Activated CD4-positive, alpha-beta T cell treated with anti-CD3 and anti-CD28 coated beads for 48 hours (primary cell): ENCODE measurements around the gene SNX27.
"Not testable (repeated sequence)": the region's sequence is repeated elsewhere in the genome, so short reads cannot be mapped to it uniquely, and the experiment has no call there.

Experiments used
- DNase-seq: peaks from one replicate; pipeline ENCODE4 v3.0.0-alpha.2; 2020

Gene SNX27

DNA sequence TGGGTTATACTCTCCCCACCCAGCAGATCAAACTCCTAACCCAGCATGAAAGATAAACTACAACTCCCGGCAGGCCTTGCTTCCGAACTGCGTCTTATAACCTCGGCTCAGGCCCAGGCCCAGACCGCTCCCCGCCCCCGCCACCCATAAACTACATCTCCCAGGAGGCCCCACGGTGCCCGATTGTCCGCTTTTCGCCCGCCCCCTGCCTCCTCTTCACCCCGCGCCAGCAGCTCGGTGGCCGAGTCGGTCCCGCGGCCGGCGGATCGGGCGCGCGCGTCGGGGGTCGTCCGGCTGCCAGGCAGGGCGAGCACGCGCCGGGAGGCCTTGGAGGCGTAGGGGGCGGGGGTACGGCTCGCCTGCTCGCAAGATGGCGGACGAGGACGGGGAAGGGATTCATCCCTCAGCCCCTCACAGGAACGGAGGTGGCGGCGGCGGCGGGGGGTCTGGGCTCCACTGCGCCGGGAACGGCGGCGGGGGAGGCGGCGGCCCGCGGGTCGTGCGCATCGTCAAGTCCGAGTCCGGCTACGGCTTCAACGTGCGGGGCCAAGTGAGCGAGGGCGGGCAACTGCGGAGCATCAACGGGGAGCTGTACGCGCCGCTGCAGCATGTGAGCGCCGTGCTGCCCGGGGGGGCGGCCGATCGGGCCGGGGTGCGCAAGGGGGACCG lies at the start of gene SNX27:
SNX27 (plus strand) TSS at position 219 of the 669 bp plus-strand sequence; CDS start at position 371, 152 bp downstream.
- DNase-seq = peak; percentile 90

DNA sequence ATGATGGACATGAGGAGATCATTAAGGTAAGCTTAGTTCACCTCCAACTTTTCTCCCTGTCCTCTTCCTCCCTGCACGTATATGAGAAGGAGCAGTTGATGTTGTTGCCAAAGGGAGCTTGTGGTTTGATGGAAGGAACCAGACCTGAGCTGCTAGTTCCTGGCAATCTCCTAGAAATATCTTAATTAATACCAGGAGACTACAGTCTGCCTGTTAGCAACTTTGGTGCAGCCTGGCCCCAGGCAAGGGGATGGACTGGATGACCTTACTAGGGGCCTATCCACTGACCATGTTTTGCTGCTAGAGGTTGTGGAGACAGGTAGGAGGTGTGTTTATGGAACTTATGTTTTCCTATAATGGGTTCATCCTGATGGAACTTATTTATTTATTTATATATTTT lies 49.2 kb upstream of the SNX27 start:
- no peak for DNase-seq

DNA sequence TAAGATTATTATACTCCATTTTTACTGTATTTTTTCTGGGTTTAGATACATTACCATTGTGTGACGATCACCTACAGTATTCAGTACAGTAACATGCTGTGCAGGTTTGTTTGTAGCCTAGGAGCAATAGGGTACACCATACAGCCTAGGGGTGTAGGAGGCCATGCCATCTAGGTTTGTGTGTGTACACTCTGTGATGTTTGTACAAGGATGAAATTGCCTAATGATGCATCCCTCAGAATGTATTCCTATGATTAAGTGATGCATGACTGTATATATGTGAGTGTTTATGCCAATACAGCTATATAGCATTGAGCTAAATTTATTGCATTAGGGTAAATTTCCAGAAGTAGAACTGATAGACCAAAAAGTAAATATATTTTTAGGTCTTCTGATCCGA lies 48.5 kb upstream of the SNX27 start:
- no peak for DNase-seq

DNA sequence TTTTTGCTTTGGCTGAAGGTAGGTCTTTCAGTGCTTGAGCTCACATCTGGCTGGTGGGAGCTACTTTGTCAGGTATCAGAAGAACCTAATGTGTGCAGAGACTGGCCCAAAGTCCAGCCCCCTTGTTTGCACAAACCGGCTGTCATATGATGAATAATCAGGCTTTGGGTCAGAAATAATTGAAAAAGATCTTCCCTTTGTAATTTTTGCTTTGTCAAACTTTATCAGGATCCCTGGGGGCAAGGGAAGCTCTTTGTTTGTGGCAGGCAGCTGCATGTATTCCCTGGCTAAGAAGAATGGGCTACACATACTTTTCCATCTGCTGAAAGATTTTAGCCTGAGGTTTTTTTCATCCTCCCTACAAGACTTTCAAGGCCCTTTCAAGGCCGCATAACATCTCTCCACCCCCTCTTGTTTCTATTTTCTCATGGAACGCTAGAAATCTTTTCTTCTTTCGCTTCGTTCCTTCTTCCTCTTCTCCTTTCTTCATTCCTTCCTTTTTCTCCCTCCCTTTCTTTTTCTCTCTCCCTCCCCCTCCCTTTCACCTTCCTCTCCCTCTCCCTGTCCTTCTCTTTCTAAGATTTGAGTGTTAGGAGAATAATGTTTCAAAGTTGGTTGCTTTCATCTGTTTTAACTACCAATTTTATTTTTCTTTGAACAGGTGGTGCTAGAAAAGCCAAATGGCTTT lies 46.2 kb upstream of the SNX27 start:
- DNase-seq = no peak

DNA sequence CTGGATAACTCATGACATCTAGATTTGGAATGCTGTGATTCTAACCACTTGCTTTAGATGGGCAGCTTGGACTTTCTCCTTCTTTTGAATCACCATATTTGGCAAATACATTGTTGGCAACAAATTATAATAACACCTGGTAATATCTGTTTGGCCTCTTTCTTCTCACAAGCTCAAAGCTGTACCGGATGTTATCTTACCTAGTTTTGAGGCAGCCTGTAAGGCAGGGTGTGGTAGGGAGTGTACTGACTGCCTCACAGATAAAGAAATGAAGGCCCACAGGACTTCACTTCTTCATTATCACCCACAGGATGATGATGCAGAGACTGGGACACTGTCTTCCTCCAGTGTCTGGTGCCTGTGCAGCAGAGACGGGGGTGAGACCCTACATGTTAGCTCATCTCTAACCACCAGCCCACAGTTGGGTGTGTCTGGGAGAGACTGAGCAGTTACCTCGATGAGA lies 43.2 kb upstream of the SNX27 start:
- DNase-seq = peak; percentile 11

DNA sequence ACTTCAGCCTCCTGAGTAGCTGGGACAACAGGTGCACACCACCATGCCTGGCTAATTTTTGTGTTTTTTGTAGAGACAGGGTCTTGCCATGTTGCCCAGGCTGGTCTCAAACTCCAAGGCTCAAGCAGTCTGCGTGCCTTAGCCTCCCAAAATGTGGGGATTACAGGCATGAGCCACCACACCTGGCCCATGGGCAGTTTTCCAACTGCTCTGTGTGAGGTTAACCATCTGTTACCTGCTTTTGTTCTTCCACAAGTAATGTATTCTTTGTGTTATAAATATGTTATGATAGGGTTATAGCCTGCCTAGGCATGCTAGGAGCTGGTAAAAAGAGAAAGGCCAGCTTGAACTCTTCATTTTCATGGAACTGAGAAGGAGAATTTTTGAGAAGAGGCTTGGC lies 41.0 kb upstream of the SNX27 start:
- no peak for DNase-seq

DNA sequence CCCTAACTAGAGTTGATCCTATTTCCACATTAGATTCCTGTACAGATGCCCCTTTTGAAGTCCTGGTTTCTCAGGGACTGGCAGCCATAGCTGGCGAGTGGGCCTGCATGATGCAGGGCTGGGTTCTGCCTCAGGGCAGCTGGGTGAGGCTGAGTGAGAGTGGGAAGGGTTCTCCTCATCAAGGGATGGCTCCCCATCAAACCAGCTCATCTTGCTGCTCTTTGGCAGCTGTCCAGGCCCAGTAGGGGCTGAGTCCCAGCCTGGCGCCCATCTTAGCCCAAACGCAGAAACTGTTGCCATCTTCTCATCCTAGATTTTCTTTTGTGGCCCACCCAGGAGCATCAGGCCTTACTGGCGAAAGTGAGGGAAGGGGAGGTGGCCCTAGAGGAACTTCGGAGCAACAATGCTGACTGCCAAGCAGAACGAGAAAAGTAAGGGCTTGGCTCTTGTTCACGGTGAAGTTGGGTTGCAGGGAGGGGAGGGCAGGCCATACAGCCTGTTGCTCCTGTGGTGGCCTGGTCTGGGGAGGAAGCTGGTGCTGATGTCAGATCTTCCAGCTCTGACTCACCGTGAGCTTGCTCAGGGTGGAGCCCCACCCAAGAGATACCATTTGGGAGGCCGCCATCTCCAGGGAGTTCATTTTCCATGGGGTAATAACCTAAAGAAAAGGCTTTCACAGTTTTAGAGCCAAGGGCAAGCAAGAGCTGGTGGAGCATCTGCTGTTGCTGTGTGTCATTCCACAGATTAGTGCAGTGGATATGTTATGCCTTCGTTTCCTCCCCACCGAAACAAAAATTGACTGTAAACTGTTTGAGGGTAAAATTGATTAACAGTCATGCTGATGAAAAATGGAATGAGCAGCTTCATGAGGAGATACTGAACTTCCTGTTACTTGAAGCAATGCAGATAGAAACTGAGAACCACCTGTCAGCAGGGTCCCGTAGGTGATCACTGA lies 37.0 kb upstream of the SNX27 start:
- DNase-seq = peak; percentile 44

DNA sequence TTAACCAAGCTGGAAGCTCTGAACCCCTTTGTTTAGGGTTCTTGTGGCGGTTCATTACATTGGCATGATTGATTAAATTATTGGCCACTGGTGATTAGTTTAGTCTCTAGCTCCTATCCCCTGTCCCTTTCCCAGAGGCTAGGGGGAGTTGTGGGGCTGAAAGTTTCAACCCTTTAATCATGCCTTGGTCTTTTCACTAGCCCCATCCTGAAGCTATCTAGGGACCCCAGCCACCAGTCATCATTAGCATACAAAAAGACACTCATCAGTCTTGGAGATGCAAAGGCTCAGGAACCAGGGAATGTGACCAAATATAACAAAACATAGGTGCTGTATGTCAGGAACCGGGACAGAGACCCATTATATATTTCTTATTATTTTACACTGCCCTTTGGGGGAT lies 34.7 kb upstream of the SNX27 start:
- no peak for DNase-seq

DNA sequence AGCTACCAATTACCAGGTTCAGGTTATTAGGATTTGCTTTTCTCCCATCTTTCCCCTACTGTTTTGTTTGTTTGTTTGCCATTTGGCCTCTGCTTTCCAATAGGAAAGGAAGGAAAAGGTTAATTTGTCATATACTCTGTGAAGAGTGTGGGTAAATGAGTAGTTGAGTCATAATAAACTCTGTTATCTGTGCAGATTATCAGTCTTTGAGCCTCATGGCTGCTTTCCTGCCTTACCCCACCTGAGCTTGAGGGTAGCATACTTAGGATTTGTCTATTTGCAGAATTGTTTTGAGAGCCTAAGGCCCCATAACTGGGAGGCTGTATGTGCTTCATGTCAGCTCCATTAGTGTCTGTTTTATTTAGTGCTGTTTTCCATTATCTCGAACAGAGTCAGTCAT lies 32.9 kb upstream of the SNX27 start:
- no peak for DNase-seq

DNA sequence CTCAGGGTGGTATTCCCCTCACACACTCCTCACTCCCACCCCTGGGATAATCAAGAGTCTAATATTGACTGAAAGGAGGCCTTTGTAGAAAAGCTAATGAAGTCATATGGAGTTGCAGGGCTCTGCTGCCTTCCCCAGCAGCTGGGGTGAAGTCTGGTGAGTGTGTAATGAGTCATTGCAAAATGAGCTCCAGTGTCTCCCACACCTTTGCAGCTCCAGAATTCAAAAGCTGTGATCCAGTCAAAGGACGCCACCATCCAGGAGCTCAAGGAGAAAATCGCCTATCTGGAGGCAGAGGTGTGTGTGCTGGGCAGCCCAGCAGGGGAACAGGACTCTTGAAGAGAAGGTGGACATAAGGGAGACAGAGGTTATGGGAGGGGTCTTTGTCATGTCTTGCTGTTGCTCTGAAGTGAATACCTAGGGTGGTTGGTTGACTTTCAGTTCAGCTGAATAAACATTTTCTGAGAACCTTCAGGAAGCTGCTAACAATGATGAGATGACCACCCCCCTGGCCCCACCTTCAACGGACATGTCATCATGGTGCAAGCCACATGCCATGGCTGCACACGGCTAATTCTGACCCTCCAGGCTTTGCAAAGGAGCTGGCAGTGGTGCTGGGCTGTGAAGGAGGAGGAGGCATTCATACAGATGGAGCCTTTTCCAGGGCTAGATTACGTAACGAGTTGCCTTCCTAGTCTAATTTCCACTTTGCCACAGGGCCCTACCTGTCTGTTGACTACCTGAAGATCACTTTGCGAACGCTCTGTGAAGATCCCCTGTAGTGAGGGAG lies 32.2 kb upstream of the SNX27 start:
- peak; percentile 11 for DNase-seq

DNA sequence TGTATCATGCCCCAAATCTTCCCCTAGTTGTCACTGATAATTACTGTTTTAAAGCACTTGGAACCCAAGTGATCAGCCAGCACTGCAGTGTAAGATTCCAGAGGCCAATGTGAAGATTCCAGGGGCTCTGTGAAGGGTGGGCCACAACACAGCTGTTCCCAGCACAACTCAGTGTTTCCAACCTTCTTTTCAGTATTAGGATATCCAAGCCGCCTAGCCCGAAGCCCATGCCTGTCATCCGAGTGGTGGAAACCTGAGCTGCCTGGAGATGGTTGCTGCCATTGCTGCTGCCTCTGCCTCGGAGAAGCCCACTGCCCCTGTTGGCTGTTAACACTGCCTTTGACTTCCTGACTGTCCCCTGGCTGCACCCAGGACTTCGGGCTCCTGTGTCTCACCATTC lies 30.4 kb upstream of the SNX27 start:
- no peak for DNase-seq

DNA sequence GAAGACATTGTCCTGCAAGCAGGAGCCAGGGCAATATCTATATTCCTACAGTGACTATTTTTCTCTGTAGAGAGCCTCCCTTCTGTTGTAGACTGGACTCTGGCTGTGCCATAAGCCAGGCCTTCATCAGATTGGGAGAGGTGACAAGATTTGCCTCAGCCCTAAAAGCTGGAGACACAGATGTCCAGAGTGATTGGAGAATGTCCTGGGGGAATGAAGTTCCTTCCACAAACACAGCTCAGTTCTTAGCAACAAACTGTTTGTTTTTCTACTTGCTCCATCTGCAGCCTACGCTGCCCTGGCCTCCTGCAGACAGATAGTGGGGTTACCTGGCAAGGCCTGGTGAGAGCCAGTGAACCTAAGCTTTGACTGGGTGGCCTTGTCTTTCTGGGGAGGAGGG lies 29.9 kb upstream of the SNX27 start:
- no peak for DNase-seq

DNA sequence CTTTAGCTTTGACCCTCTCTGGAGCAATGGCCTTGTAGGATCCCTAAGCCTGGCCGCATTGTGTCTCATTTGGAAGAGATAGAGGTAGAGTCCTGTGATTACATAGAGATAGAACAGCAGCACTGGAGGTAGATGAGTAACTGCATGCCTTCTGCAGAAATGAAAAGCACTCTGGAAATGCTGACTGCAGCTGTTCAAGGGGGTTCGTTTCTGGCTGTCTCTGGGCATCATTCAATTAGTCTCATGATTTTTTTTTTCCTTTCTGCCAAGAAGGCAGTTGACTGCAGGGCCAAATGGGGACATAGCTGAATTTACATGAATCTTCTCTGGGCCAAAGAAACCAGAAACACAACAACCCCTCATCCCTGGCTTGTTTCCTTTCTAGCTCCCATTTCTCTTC lies 28.1 kb upstream of the SNX27 start:
- DNase-seq = no peak

DNA sequence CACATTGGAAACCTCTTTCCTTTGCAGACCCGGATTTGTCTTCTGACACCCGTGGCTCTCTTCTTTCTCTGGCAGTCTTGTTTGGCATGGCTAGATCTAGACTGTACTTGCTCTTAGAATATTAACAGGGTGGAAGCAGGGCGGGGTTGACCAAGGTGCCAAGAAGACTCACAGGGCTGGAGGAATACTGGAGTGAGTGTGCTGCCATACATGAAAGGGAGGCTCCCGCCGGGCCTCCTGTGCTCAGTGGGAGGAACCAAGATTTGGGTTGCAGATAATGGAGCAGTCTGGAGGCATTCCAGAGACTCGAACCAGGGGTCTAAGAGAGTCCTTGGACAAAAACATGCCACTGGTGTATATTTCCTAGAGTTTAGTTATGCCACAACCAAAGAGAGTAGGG lies 27.6 kb upstream of the SNX27 start:
- no peak for DNase-seq

DNA sequence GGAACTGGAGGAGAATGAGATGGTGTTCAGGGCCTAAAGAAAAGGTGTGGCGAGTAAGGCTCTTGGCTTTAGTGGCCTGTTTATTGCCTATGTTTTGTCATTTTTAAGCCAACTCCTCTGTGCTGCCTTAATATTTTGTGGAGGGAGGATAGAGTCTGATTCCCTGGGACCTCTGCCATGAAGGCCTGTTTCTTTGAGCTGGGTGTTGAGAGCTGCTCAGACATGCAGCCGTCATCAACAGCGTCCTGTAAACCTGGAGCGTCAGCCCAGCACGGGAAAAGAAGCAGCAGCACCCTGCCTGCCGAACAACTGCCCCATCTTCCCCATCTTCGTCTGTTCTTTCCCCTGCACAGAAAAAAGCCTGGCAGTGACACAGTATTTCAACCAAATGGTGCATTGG lies 27.1 kb upstream of the SNX27 start:
- DNase-seq = no peak

DNA sequence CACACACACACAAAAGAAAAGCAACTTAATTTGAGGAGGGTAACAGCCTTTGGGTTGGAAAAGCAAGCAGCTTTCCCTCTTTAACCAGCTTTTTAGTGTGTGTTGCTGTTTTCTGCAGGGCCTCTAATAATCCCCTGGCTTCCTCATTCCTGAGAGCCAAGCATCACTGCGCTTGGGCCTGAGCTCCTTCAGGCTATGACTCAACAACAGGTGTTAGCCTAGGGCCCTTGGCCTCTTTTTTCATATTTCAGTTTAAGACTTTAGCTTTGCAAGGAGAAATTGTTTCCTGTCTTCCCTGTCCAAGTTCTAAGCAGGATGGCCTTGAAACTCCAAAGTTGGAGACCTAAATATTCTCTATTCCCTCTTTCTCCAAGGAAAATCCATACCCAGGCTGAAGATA lies 26.2 kb upstream of the SNX27 start:
- DNase-seq = no peak

DNA sequence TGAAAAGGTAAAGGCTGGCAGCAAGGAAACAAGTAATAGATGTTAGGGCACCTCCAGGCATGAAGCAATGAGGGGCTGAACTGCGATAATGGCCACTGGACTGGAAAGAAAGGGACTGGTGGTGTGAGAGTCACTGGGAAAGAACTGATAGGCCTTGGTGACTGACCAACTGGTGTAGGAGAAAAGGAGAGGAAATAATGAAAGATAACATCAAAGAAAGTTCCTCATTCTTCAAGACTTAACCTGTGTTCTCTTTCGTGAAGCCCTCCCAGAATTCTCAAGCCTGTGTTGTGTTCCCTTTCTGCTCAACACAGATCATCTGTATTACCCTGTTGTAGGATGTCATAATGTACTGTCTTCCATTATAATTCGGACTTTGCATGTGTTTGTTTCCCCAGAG lies 20.9 kb upstream of the SNX27 start:
- no peak for DNase-seq

DNA sequence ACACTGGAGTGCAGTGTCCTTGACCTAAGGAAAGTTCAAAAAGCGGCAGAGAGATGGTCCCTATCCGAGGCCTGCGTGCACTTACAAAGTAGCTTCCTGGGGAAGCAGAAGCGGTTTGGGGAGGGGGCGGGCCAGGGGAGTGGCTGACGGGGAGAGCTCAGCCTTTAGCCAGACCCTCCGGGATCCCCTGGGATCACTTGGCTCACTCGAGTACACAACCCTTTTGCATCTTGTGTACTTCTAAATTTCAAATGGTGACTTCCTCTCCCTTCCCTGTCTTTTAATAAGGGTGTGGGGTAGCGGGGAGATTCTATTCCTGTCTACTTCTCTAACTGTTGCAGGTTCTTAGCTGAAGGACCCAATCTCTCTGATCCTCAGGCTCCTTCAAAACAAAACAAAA lies 18.1 kb upstream of the SNX27 start:
- no peak for DNase-seq

DNA sequence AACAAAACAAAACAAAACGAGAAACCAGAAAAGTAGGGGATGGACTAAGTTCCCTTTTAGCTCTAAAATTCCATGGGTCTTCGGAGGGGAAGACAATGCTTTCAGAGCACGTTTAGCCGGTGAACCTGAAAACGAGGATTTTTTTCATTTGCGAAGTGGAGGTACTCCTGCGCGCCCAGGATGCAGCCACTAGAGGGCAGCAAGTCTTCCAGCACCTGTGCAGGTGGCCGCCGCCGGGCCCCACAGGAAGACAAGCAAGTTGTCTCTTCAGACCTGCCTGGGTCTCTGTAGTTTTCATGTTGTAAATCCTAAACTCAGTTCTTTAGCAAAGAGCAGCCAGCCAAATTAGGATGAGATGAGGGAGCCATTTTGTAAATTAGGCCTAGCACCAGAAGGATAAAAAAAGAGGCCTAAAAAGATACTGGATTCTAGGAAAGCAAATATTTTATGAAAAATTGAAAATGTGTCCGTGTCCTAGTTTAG lies 17.7 kb upstream of the SNX27 start:
- peak; percentile 91 for DNase-seq

DNA sequence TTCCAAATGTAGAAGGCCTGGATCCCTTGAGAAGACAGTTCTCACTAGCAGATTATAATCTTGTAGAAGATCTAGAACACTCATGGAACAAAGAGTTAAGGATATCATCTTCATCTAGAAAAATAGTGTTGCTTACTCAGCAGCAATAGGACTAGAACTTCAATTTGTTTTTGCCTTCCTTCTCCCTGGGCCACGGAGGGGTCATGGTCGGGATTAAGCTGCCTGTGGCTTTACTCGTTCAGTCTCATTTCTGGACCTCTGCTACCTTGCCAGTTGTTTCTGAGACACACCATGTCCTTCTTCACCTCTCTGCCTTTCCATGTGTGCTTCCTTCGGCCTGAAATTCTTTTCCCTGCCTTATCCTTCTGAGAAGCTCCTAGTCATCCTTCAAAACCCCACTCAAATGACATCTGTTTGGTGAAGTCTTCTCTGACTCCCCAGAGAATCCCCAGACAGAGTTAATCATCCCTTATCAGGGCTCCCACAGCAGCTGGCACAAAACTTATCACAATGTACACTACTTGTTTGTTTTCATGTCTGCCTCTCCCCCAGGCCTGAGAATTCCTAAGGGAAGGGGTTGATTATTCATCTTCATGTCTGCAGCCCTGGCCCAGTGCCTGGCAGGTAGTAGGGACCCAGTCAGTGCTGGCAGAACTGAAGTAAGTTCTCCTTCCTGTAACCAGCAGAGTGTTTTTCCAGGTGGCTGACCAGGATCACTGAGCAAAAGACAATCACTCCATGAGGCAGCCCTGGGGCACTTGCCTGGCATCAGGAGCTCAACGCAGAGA lies 15.5 kb upstream of the SNX27 start:
- no peak for DNase-seq

DNA sequence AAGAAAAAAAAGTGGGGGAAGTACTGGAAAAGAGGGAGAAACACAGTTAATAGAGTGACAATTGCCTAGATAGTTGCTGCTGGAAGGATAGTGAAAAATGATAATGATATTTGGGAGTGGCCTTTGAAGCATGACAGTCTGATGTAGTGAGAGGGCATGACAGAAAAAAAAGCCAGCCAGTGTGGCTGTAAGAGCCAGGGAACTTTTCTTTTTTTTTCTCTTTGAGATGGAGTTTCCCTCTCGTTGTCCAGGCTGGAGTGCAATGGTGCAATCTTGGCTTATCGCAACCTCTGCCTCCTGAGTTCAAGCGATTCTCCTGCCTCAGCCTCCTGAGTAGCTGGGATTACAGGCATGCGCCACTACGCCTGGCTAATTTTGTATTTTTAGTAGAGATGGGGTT lies 9.3 kb upstream of the SNX27 start:
- DNase-seq = not testable (repeated sequence)

DNA sequence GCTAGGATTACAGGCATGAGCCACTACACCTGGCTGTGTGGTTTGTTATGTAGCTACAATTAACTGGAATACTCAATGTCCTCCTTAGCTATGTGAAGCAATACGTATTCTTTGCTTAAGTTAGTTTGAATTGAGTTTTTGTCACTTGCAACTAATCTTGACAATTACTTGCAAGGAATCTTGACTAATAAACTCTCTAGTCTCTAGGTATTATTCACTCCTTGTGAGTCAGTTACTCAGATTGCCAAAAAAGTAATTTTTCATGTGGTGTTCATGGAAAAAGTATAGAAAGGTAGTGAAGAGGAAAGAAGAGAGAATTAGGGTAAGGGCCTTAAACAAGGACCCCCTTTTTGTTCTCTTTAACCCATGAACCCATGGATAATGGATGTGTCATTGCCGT lies 7.6 kb upstream of the SNX27 start:
- no peak for DNase-seq
